ENCODE results near the gene SMAD7.

SMAD7 gene

GRCh38 chr18:48994926-48995835 is 44.4 kb upstream of the SMAD7 start:
- Histone ChIP-seq H3K36me3 (ENCODE audit: insufficient read depth, insufficient read length, low read length) (no peaks in the 10 kb centered on the region), H3K4me3 (ENCODE audit: insufficient read length, low read depth) (no peak overlapping the region), H3K27me3 (ENCODE audit: insufficient read depth, insufficient read length) (no peaks in the 10 kb centered on the region), H3K4me1 (ENCODE audit: insufficient read depth, insufficient read length) (peaks cover 40% of the 10 kb centered on the region), H3K9ac (ENCODE audit: insufficient read length, low read depth) (no peak overlapping the region), H3K9me3 (ENCODE audit: insufficient read depth, low read length) (no peaks in the 10 kb centered on the region)
- TF ChIP-seq ZNF274 (IDR thresholded peaks at IDR 0.05; ENCODE audit: low read depth, low read length) (no peak), SUZ12 (IDR thresholded peaks at IDR 0.05; ENCODE audit: extremely low read depth, insufficient read depth, insufficient read length) (no peak), YY1 (IDR thresholded peaks at IDR 0.05; ENCODE audit: insufficient read depth, insufficient read length) (no peak)
- DNase-seq (ENCODE audit: low read depth, low spot score): no peak

- TF ChIP-seq SUZ12 (IDR thresholded peaks at IDR 0.05; ENCODE audit: extremely low read depth, insufficient read depth, insufficient read length) (no peak), YY1 (IDR thresholded peaks at IDR 0.05; ENCODE audit: insufficient read depth, insufficient read length) (no peak), ZNF274 (IDR thresholded peaks at IDR 0.05; ENCODE audit: low read depth, low read length) (no peak)
- Histone ChIP-seq H3K4me3 (ENCODE audit: insufficient read length, low read depth) (no peak overlapping the region), H3K9me3 (ENCODE audit: insufficient read depth, low read length) (no peaks in the 10 kb centered on the region), H3K4me1 (ENCODE audit: insufficient read depth, insufficient read length) (peaks cover 42% of the 10 kb centered on the region), H3K9ac (ENCODE audit: insufficient read length, low read depth) (no peak overlapping the region), H3K27me3 (ENCODE audit: insufficient read depth, insufficient read length) (no peaks in the 10 kb centered on the region), H3K36me3 (ENCODE audit: insufficient read depth, insufficient read length, low read length) (no peaks in the 10 kb centered on the region)
- DNase-seq (ENCODE audit: low read depth, low spot score): no peak
Measured at GRCh38 chr18:48994044-48994651, 43.4 kb upstream of the SMAD7 start.

GRCh38 chr18:48993586-48993985 is 42.8 kb upstream of the SMAD7 start:
- Histone ChIP-seq H3K27me3 (ENCODE audit: insufficient read depth, insufficient read length) (no peaks in the 10 kb centered on the region), H3K4me3 (ENCODE audit: insufficient read length, low read depth) (no peak overlapping the region), H3K4me1 (ENCODE audit: insufficient read depth, insufficient read length) (peaks cover 40% of the 10 kb centered on the region), H3K9me3 (ENCODE audit: insufficient read depth, low read length) (no peaks in the 10 kb centered on the region), H3K36me3 (ENCODE audit: insufficient read depth, insufficient read length, low read length) (no peaks in the 10 kb centered on the region), H3K9ac (ENCODE audit: insufficient read length, low read depth) (no peak overlapping the region)
- no peak for TF ChIP-seq SUZ12 (IDR thresholded peaks at IDR 0.05; ENCODE audit: extremely low read depth, insufficient read depth, insufficient read length)
- TF ChIP-seq ZNF274 (IDR thresholded peaks at IDR 0.05; ENCODE audit: low read depth, low read length): no peak
- TF ChIP-seq YY1 (IDR thresholded peaks at IDR 0.05; ENCODE audit: insufficient read depth, insufficient read length): no peak
- no peak for DNase-seq (ENCODE audit: low read depth, low spot score)

- Histone ChIP-seq H3K9ac (ENCODE audit: insufficient read length, low read depth) (no peak overlapping the region), H3K36me3 (ENCODE audit: insufficient read depth, insufficient read length, low read length) (no peaks in the 10 kb centered on the region), H3K4me3 (ENCODE audit: insufficient read length, low read depth) (no peak overlapping the region), H3K9me3 (ENCODE audit: insufficient read depth, low read length) (no peaks in the 10 kb centered on the region), H3K4me1 (ENCODE audit: insufficient read depth, insufficient read length) (peaks cover 34% of the 10 kb centered on the region), H3K27me3 (ENCODE audit: insufficient read depth, insufficient read length) (no peaks in the 10 kb centered on the region)
- no peak for TF ChIP-seq ZNF274 (IDR thresholded peaks at IDR 0.05; ENCODE audit: low read depth, low read length)
- TF ChIP-seq SUZ12 (IDR thresholded peaks at IDR 0.05; ENCODE audit: extremely low read depth, insufficient read depth, insufficient read length): no peak
- TF ChIP-seq YY1 (IDR thresholded peaks at IDR 0.05; ENCODE audit: insufficient read depth, insufficient read length): no peak
- no peak for DNase-seq (ENCODE audit: low read depth, low spot score)
Measured at GRCh38 chr18:48992791-48993555, 42.2 kb upstream of the SMAD7 start.

DNA sequence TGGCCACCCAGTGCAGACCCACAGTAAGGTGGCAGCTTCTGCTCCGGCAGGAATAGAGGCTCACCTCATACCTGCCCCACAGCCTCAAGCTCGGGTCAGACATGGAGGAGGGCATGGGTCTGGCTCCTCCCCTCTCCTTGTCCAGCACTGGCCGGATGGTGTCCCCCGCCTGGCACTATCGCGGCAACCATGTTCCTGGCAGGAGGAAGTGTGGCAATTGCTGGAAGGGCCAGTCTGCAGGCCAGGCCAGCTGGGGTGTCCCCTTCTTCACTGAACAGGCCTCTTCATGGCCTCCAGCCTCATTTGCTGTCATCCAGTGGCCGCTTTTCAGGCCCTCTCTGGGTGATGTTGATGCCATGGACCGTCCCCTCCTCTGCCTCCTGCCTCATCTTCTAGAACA is 41.4 kb upstream of the SMAD7 start:
- TF ChIP-seq ZNF274 (IDR thresholded peaks at IDR 0.05; ENCODE audit: low read depth, low read length): no peak
- no peak for TF ChIP-seq YY1 (IDR thresholded peaks at IDR 0.05; ENCODE audit: insufficient read depth, insufficient read length)
- TF ChIP-seq SUZ12 (IDR thresholded peaks at IDR 0.05; ENCODE audit: extremely low read depth, insufficient read depth, insufficient read length): no peak
- peaks cover 29% of the 10 kb centered on the region for H3K4me1 ChIP-seq (ENCODE audit: insufficient read depth, insufficient read length)
- no peaks in the 10 kb centered on the region for H3K27me3 ChIP-seq (ENCODE audit: insufficient read depth, insufficient read length)
- no peaks in the 10 kb centered on the region for H3K9me3 ChIP-seq (ENCODE audit: insufficient read depth, low read length)
- no peak for DNase-seq (ENCODE audit: low read depth, low spot score)
- peak overlapping the region; percentile 62 for H3K9ac ChIP-seq (ENCODE audit: insufficient read length, low read depth)
- no peaks in the 10 kb centered on the region for H3K36me3 ChIP-seq (ENCODE audit: insufficient read depth, insufficient read length, low read length)
- no peak overlapping the region for H3K4me3 ChIP-seq (ENCODE audit: insufficient read length, low read depth)

DNA sequence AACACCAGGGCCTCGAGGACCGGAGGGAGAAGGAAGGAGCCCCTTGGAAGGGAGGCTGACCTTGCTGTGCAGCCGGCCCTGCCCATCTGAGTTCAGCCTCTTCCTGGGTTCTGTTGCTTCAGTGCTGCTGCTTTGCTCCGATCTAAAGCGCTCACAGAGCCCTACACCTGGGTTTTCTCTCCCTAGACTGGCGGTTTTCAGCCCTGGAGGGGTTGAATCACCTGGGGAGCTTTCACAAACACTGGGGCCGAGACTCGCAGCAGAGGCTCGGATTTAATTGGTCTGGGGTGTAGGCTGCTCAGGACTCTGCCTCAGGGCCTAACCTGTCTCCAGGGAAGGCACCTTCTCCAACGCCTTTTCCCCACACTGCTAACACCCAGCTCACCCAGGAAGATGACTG is 40.9 kb upstream of the SMAD7 start:
- H3K9me3 ChIP-seq (ENCODE audit: insufficient read depth, low read length): no peaks in the 10 kb centered on the region
- TF ChIP-seq ZNF274 (IDR thresholded peaks at IDR 0.05; ENCODE audit: low read depth, low read length): no peak
- no peak for TF ChIP-seq YY1 (IDR thresholded peaks at IDR 0.05; ENCODE audit: insufficient read depth, insufficient read length)
- no peak for TF ChIP-seq SUZ12 (IDR thresholded peaks at IDR 0.05; ENCODE audit: extremely low read depth, insufficient read depth, insufficient read length)
- DNase-seq (ENCODE audit: low read depth, low spot score): no peak
- H3K4me1 ChIP-seq (ENCODE audit: insufficient read depth, insufficient read length): peaks cover 28% of the 10 kb centered on the region
- H3K27me3 ChIP-seq (ENCODE audit: insufficient read depth, insufficient read length): no peaks in the 10 kb centered on the region
- no peaks in the 10 kb centered on the region for H3K36me3 ChIP-seq (ENCODE audit: insufficient read depth, insufficient read length, low read length)
- no peak overlapping the region for H3K4me3 ChIP-seq (ENCODE audit: insufficient read length, low read depth)
- H3K9ac ChIP-seq (ENCODE audit: insufficient read length, low read depth): peak overlapping the region; percentile 62

GRCh38 chr18:48991319-48991660 is 40.5 kb upstream of the SMAD7 start:
- peak overlapping the region; percentile 62 for H3K9ac ChIP-seq (ENCODE audit: insufficient read length, low read depth)
- H3K9me3 ChIP-seq (ENCODE audit: insufficient read depth, low read length): no peaks in the 10 kb centered on the region
- DNase-seq (ENCODE audit: low read depth, low spot score): no peak
- H3K27me3 ChIP-seq (ENCODE audit: insufficient read depth, insufficient read length): no peaks in the 10 kb centered on the region
- TF ChIP-seq ZNF274 (IDR thresholded peaks at IDR 0.05; ENCODE audit: low read depth, low read length) (no peak), YY1 (IDR thresholded peaks at IDR 0.05; ENCODE audit: insufficient read depth, insufficient read length) (no peak), SUZ12 (IDR thresholded peaks at IDR 0.05; ENCODE audit: extremely low read depth, insufficient read depth, insufficient read length) (no peak)
- no peak overlapping the region for H3K4me3 ChIP-seq (ENCODE audit: insufficient read length, low read depth)
- H3K4me1 ChIP-seq (ENCODE audit: insufficient read depth, insufficient read length): peaks cover 31% of the 10 kb centered on the region
- H3K36me3 ChIP-seq (ENCODE audit: insufficient read depth, insufficient read length, low read length): no peaks in the 10 kb centered on the region
